Dendritic cell treated with granulocyte-macrophage colony-stimulating factor and Interleukin-4, amounts not matched to agents 40 ng/mL and 50 ng/mL, for 4 days (primary cell): ENCODE measurements around the gene ZNF750.

Experiments
- H3K27ac Mint-ChIP-seq: one replicate; pipeline ENCODE4 v1.8.0; 2022; ENCODE audit warnings: mild to moderate bottlenecking, mixed read lengths
- H3K27me3 Mint-ChIP-seq: one replicate; pipeline ENCODE4 v1.8.0; 2022; ENCODE audit warnings: mild to moderate bottlenecking, mixed read lengths
- H3K36me3 Mint-ChIP-seq: one replicate; pipeline ENCODE4 v1.8.0; 2022; ENCODE audit warnings: low read depth, mixed read lengths
- H3K4me1 Mint-ChIP-seq: one replicate; pipeline ENCODE4 v1.8.0; 2022; ENCODE audit warnings: low read depth, mixed read lengths
- H3K4me3 Mint-ChIP-seq: one replicate; pipeline ENCODE4 v1.8.0; 2022; ENCODE audit warnings: mild to moderate bottlenecking, moderate library complexity, mixed read lengths
- H3K9me3 Mint-ChIP-seq: one replicate; pipeline ENCODE4 v1.8.0; 2022; ENCODE audit warnings: mixed read lengths
- intact Hi-C: fragments of 100-400 bp; cut with micrococcal nuclease; formaldehyde crosslinking; loops from one replicate; pipeline ENCODE4 v1.15.0; 2022

ZNF750 gene

DNA sequence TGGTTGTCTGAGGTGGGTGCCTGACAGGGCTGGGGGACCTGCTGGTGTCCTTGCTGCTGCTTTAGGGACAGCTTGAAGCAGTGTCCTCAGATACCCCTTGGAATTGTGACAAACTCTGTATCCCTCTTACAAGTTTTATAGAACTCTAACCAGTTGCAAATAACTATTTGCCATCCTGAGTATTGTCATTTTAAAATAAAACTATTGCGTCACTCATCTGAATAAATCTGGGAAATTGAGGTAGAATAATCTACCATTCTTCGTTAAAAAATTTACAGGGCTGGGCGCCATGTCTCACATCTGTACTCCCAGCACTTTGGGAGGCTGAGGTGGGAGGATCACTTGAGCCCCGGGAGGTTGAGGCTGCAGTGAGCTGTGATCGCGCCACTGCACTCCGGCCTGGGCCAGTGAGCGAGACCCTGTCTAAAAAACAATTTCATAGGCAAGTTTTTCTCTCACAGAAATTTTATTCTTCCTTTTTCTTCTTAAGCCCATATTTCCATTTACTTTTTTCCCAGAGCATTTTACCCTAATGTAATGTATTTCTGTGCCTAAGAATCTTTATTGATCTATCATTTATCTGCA is 14.2 kb downstream of the ZNF750 start:
- intact Hi-C loops: no loop called here
- peaks cover 48% of the 10 kb centered on the region for H3K36me3 Mint-ChIP-seq
- no peak overlapping the region for H3K27ac Mint-ChIP-seq
- no peaks in the 10 kb centered on the region for H3K27me3 Mint-ChIP-seq
- no peaks in the 10 kb centered on the region for H3K4me1 Mint-ChIP-seq
- H3K4me3 Mint-ChIP-seq: no peak overlapping the region
- peaks cover 2% of the 10 kb centered on the region for H3K9me3 Mint-ChIP-seq

DNA sequence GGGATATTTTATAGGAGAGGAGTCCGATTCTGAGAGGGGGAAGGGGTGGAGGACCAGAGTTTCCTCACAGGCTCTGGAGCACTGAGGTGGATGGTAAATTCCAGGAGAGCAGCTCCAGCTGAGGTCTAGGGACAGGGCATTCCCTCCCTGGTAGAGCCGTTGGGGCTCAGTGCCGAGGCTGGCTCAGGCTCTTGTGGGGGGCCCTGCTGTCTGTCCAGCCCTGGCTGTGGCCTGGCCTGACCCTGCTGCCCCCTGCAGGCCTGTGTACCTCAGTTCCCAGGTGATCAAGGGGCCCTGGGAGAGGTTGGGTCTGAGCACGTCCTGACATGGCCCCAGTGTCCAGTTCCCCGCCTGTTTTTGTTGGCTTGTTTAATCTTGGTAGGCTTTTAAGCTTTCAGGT is 16.8 kb downstream of the ZNF750 start:
- intact Hi-C loops: no loop called here
- no peak overlapping the region for H3K27ac Mint-ChIP-seq
- H3K36me3 Mint-ChIP-seq: peaks cover 49% of the 10 kb centered on the region
- H3K9me3 Mint-ChIP-seq: peaks cover 10% of the 10 kb centered on the region
- H3K27me3 Mint-ChIP-seq: no peaks in the 10 kb centered on the region
- no peak overlapping the region for H3K4me3 Mint-ChIP-seq
- H3K4me1 Mint-ChIP-seq: no peaks in the 10 kb centered on the region

DNA sequence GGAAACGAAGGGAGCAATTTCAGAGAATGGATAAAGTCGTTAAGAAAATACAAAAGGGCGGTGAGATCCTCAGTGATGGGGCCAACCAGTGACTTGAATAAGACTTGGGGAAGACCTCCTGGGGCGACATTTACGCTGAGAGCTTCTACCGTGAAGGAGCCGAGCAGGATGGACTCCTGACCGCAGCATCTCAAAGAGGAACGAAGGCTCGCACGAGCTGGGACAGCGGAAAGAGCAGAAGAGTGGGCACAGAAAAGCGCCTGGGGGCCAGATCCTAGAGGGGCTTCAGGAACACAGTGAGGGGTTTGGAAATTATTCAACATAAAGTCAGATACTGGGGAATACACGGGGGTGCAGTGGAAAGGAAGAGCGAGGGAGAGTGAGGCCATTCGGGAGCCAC is 17.5 kb downstream of the ZNF750 start:
- Mint-ChIP-seq H3K4me3 (no peak overlapping the region), H3K36me3 (peaks cover 48% of the 10 kb centered on the region)

DNA sequence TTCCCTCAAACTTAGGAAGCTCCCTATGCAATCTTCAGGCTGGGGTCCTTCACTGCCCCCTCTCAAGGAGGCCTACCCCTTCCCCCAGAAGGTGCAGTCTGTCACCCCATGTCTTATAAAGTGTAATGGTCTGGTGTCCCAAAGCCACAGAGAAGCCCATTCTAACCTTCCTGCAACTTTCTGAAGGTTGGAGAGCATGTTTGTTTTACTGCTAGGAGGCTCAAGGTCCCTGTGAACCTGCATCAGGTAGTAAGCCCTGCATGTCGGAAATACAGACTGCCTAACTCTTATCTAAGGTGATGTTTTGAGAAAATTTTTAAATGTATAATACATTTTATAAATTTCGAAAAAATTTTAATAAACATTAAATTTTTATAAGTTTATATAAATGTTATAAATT is 18.3 kb downstream of the ZNF750 start:
- Mint-ChIP-seq H3K9me3 (peaks cover 10% of the 10 kb centered on the region), H3K27ac (no peak overlapping the region), H3K4me1 (no peaks in the 10 kb centered on the region), H3K27me3 (no peaks in the 10 kb centered on the region), H3K4me3 (no peak overlapping the region), H3K36me3 (peaks cover 45% of the 10 kb centered on the region)
- intact Hi-C loops: no loop called here

More for the DNA sequence above, 17.5 kb downstream of the ZNF750 start:
- Mint-ChIP-seq H3K27me3 (no peaks in the 10 kb centered on the region), H3K4me1 (no peaks in the 10 kb centered on the region), H3K9me3 (peaks cover 10% of the 10 kb centered on the region), H3K27ac (no peak overlapping the region)
- intact Hi-C loops: no loop called here

DNA sequence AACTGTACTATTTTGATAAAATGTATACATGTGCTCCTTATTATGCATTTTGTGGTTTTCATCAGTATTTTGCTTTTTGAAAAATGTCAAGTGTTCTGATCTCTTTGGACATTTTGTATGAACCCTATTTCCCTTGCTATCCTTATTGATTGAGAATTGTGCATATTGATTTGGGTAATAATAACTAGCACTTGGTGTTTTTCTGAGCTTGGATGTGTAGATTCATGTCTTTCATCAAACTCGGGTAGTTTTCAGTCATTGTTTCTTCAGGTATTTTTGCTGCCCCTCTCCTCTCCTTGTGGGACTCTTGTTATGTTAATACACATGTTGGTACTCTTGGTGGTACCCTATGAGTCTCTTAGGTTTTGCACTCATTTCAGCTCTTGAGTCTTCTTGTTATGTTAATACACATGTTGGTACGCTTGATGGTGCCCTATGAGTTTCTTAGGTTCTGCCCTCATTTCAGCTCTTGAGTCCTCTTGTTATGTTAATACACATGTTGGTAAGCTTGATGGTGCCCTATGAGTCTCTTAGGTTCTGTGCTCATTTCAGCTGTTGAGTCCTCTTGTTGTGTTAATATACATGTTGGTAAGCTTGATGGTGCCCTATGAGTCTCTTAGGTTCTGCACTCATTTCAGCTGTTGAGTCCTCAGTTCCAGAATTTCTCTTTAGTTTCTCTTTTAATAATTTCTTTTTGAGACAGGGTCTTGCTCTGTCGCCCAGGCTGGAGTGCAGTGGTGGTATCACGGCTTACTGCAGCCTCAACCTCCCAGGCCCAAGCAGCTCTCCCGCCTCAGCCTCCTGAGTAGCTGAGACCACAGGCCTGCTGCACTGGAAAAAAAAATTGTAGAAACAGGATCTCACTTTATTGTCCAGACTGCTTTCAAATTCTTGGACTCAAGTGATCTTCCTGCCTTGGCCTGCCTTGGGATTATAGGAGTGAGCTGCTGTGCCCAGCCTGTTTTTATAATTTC is 19.3 kb downstream of the ZNF750 start:
- Mint-ChIP-seq H3K27ac (no peak overlapping the region), H3K4me1 (peaks cover 5% of the 10 kb centered on the region), H3K4me3 (no peak overlapping the region), H3K27me3 (no peaks in the 10 kb centered on the region), H3K36me3 (peaks cover 55% of the 10 kb centered on the region), H3K9me3 (peaks cover 10% of the 10 kb centered on the region)
- intact Hi-C loops: no loop called here

DNA sequence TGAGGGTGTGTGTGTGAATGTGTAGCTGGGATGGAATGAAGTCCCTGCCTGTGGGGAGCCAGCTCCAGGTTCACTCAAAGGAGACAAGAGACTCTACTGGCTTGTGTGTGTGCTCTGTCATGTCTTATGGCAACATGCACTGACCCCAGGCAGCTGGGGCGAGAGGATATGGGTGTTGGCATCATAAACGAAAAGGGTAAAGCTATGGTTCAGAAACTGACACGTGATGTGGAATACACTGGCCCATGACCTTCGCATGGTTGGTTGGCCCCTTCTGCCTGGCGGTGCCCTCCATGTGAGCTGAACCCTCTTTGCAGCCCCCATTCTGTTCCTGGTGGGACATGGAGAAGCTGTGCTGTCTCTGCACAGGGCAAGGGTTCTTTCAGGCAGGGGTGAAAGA is 21.9 kb downstream of the ZNF750 start:
- Mint-ChIP-seq H3K4me1 (peaks cover 10% of the 10 kb centered on the region), H3K27ac (no peak overlapping the region), H3K36me3 (peaks cover 80% of the 10 kb centered on the region), H3K4me3 (no peak overlapping the region), H3K27me3 (no peaks in the 10 kb centered on the region), H3K9me3 (peaks cover 10% of the 10 kb centered on the region)
- intact Hi-C loops: no loop called here

DNA sequence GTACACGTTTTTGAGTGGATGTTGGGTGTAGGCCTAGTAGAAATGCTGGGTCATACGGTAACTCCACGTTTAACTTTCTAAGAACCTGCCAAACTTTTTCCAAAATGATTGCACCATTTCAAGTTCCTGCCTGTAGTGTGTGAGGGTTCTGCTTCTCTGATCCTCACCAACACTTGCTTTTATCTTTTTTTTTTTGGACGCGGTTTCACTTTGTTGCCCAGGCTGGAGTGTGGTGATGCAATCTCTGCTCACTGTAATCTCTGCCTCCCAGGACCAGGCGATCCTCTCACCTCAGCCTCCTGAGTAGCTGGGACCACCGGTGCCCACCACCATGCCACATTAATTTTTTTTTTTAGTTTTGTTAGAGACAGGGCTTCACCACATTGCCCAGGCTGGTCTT is 23.5 kb downstream of the ZNF750 start:
- intact Hi-C loops: no loop called here
- Mint-ChIP-seq H3K9me3 (peaks cover 10% of the 10 kb centered on the region), H3K4me3 (no peak overlapping the region), H3K27me3 (no peaks in the 10 kb centered on the region), H3K27ac (no peak overlapping the region), H3K36me3 (peaks cover 81% of the 10 kb centered on the region), H3K4me1 (peaks cover 10% of the 10 kb centered on the region)

DNA sequence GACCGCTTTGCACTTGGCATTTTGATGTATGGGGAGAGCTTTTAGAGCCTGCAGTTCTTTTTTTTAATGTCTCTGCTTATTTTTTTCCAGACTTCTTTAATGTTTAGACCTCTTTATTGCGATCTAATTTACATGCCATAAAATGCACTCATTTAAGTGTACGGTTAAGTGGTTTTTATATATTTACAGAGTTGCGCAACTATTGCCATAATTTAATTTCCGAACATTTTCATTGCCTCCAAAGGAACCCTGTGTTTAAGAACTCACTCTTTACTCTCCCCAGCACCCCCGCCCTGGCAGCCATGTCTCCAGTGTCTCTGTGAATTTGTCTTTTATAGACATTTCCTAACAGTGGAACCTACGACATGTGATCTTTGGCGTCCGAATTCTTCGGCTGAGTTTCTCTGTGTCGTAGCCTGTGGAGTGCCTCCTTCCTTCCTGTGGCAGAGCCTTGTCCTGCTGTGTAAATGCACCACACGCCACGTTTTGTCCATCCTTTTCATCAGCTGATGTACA is 24.0 kb downstream of the ZNF750 start:
- Mint-ChIP-seq H3K27me3 (no peaks in the 10 kb centered on the region), H3K36me3 (peaks cover 83% of the 10 kb centered on the region), H3K27ac (no peak overlapping the region), H3K4me1 (peaks cover 10% of the 10 kb centered on the region), H3K4me3 (no peak overlapping the region), H3K9me3 (peaks cover 10% of the 10 kb centered on the region)
- intact Hi-C loops: no loop called here

DNA sequence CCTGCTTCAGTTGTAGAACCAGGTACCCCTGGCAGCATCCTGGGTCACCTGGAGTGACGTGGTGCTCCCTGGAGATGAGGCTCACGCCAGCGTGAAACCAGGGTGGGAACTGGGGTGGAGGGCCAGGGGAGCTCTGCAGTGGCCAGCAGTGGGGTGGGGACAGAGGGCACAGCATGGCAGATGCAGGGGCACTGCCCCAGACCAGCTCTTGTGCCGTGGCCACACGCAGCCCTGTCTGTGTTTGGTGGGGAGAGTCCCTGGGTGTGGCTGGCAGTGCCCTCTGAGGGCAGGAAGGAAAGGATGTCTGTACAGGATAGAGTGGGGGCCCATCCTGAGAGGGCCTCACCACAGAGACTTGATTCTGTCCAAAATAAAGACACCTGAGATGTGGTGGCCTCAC is 24.5 kb downstream of the ZNF750 start:
- H3K27me3 Mint-ChIP-seq: no peaks in the 10 kb centered on the region
- intact Hi-C loops: no loop called here
- no peak overlapping the region for H3K27ac Mint-ChIP-seq
- H3K4me1 Mint-ChIP-seq: peaks cover 10% of the 10 kb centered on the region
- H3K36me3 Mint-ChIP-seq: peaks cover 83% of the 10 kb centered on the region
- H3K4me3 Mint-ChIP-seq: no peak overlapping the region
- peaks cover 5% of the 10 kb centered on the region for H3K9me3 Mint-ChIP-seq

DNA sequence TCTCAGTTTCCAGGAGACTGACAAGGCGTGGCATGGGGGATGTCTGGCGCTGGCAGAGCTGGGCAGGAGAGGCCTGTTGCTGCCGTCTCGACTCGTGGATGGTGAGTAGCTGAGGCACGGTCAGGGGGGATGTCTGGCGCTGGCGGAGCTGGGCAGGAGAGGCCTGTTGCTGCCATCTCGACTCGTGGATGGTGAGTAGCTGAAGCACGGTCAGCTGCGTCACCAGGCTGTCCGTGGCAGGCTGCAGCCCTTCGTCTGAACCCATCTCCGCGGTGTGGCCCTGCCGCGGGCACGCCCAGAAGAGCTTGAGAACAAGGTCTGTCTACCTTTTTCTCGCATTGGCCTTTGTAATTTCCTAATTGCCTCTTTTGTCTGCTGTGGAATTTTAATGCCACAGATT is 25.0 kb downstream of the ZNF750 start:
- H3K4me3 Mint-ChIP-seq: no peak overlapping the region
- intact Hi-C loops: no loop called here
- H3K9me3 Mint-ChIP-seq: no peaks in the 10 kb centered on the region
- no peak overlapping the region for H3K27ac Mint-ChIP-seq
- H3K27me3 Mint-ChIP-seq: no peaks in the 10 kb centered on the region
- H3K36me3 Mint-ChIP-seq: peaks cover 83% of the 10 kb centered on the region
- peaks cover 10% of the 10 kb centered on the region for H3K4me1 Mint-ChIP-seq

DNA sequence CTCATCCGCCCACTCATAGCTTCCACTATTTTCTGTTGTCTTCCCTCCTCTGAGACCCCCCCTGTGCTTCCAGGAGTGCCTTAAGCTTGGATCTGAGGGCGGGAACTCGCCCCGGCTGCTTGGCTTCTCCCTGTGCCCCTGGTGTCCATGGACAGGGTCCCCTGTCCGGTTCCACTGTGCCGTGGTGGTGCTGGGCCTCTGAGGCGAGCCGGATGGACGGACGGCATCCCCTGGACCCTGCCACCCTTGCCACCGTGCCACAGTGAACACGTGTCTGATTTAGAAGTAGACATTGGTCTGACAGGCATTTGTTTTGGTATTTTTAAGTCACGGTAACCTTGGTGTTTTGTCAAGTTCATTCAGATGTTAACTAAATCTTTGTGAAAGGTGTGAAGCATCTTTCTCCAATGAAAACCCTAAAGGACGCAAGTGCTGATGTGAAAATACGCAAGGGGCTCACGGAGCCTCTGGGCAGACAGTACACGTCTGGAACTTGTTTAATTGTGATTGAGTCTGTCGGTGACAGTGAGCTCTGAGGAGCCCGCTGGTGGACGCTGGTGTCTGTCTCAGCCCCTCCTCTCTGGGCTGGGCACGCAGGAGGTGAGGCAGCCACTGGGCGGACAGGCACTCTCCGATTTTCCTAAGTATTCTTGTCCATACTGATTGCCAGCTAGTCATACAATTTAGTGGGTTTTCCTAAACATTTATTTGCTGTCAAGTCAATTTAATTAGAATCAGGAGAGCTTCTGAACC is 26.3 kb downstream of the ZNF750 start:
- intact Hi-C loops: no loop called here
- H3K4me1 Mint-ChIP-seq: peaks cover 10% of the 10 kb centered on the region
- H3K27ac Mint-ChIP-seq: no peak overlapping the region
- H3K36me3 Mint-ChIP-seq: peaks cover 83% of the 10 kb centered on the region
- H3K4me3 Mint-ChIP-seq: no peak overlapping the region
- H3K27me3 Mint-ChIP-seq: no peaks in the 10 kb centered on the region
- H3K9me3 Mint-ChIP-seq: no peaks in the 10 kb centered on the region

DNA sequence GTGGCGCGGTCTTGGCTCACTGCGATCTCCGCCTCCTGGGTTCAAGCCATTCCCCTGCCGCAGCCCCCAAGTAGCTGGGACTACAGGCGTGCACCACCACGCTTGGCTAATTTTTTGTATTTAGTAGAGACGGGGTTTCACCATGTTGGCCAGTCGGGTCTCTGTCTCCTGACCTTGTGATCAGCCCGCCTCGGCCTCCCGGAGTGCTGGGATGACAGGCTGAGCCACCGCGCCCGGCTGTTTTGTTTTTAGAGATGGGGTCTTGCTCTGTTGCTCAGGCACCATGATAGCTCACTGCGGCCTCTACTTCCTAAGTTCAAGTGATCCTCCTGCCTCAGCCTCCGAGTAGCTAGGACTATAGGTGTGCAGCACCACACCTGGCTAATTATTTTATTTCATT is 27.2 kb downstream of the ZNF750 start:
- intact Hi-C loops: no loop called here
- Mint-ChIP-seq H3K27me3 (no peaks in the 10 kb centered on the region), H3K4me3 (no peak overlapping the region), H3K9me3 (no peaks in the 10 kb centered on the region), H3K4me1 (peaks cover 10% of the 10 kb centered on the region), H3K27ac (no peak overlapping the region), H3K36me3 (peaks cover 82% of the 10 kb centered on the region)

DNA sequence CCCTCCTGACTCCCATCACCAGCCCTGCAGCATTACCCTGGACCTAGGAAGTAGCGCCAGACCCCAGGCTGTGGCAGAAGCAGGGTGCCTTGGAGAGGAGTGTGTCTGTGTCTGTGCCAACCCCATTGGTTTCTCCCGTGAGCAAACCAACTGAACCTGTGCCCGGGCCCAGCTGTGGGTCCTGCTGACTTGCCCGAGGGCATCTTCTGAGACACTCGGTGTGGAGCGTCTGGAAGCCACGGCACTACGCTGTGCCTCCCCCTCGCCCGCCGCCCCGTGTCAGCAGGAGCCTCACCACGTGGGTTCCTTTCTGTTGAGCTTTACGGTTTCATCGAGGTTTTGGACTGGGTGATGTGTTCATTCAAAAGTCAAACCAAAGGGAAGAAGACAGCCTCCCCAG is 27.8 kb downstream of the ZNF750 start:
- H3K4me1 Mint-ChIP-seq: peaks cover 10% of the 10 kb centered on the region
- no peak overlapping the region for H3K4me3 Mint-ChIP-seq
- intact Hi-C loops: no loop called here
- no peaks in the 10 kb centered on the region for H3K9me3 Mint-ChIP-seq
- no peak overlapping the region for H3K27ac Mint-ChIP-seq
- no peaks in the 10 kb centered on the region for H3K27me3 Mint-ChIP-seq
- peaks cover 85% of the 10 kb centered on the region for H3K36me3 Mint-ChIP-seq
